H1 (cell line): ENCODE measurements around the gene ETV1. TPM values are rescaled to one million over a fixed set of nuclear protein-coding genes. Genes with fewer than 3 reads are reported as not detected.

Experiments
- BACH1 ChIP-seq: IDR thresholded peaks from 2 replicates; pipeline ENCODE4 v1.6.1; 2012; ENCODE audit warnings: low read length, improper control_type of control experiment
- CBX8 ChIP-seq: fragments of 300-800, 300-1000 bp; sonication (generic); IDR thresholded peaks from 2 replicates; pipeline ENCODE4 v1.7.1; 2016; ENCODE audit warnings: low read depth, low read length, borderline replicate concordance
- CREB1 ChIP-seq: IDR thresholded peaks from 2 replicates; pipeline ENCODE4 v1.6.1; 2012; ENCODE audit warnings: inconsistent platforms
- EZH2 ChIP-seq: fragments of 200-600 bp; sonication (generic); IDR thresholded peaks from 2 replicates; pipeline ENCODE4 v1.7.1; 2012; ENCODE audit warnings: low read depth, mild to moderate bottlenecking, moderate library complexity, low read length, inconsistent platforms; ENCODE audit not compliant: severe bottlenecking
- FOSL1 ChIP-seq: IDR thresholded peaks from 2 replicates; pipeline ENCODE4 v1.6.1; 2011; ENCODE audit warnings: mild to moderate bottlenecking, low read depth, low read length, moderate library complexity; ENCODE audit not compliant: insufficient read depth
- POLR2A ChIP-seq, 2 experiments: IDR thresholded peaks; 1 replicate in 1 of 2; 2 replicates in 1 of 2; pipeline ENCODE4 v1.6.1; 2011; ENCODE audit warnings: low read depth in 2 of 2, low read length in 2 of 2, mild to moderate bottlenecking in 2 of 2; ENCODE audit errors: control extremely low read depth in 1 of 2
- RBBP5 ChIP-seq: IDR thresholded peaks from 2 replicates; pipeline ENCODE4 v1.7.1; 2012; ENCODE audit warnings: low read depth, mild to moderate bottlenecking, inconsistent platforms, low read length, moderate library complexity, borderline replicate concordance
- RFX5 ChIP-seq: IDR thresholded peaks from 2 replicates; pipeline ENCODE4 v1.6.1; 2011; ENCODE audit warnings: low read depth, low read length, improper control_type of control experiment, borderline replicate concordance
- SIRT6 ChIP-seq: IDR thresholded peaks from one replicate; pipeline ENCODE4 v1.7.1; 2012; ENCODE audit warnings: low read length, inconsistent platforms
- SP2 ChIP-seq: IDR thresholded peaks from 2 replicates; pipeline ENCODE4 v1.6.1; 2012; ENCODE audit warnings: mild to moderate bottlenecking, low read length, inconsistent platforms
- polyA plus RNA-seq, 7 experiments: library from polyadenylated mRNA; depleted of rRNA in 3 of 7; stranded (reverse) in 5 of 7; unstranded in 2 of 7; fragments of >200 nt in 5 of 7; fragments of 200-250 nt in 2 of 7; gene quantifications; 1 replicate in 5 of 7; 2 replicates in 1 of 7; 4 replicates in 1 of 7; pipeline versions ENCODE4 v1.2.1 to v1.2.3, GENCODE V29; 2011 to 2013; ENCODE audit warnings: missing spikeins in 2 of 7, mixed read lengths in 2 of 7
- total RNA-seq: library from RNA; stranded (reverse); fragmentation: NEBNext Ultra II Directional; extraction: Animal tissue kit (Norgen Biotek cat#: 25700); gene quantifications from 2 replicates; pipeline ENCODE4 v1.2.1, GENCODE V29; 2021

Gene ETV1
- total and polyA plus RNA-seq, 2 of the 8 experiments (the other 6 are each of a cell fraction or from before 2014, with no cell fraction given): 58.3 to 91.2 TPM

- TF ChIP-seq FOSL1: no peak
- no peak for TF ChIP-seq SIRT6
- TF ChIP-seq EZH2: no peak
- TF ChIP-seq RFX5: no peak
- no peak for TF ChIP-seq SP2
- TF ChIP-seq CREB1: no peak
- no peak for TF ChIP-seq CBX8
- TF ChIP-seq POLR2A (IDR thresholded peaks at IDR 0.05; ENCODE audit: control extremely low read depth in 1 of 2, low read depth in 2 of 2, low read length in 2 of 2): peak in 1 of 2 experiments; percentile 39; a peak in 1 of 3 replicates
- no peak for TF ChIP-seq BACH1
- TF ChIP-seq RBBP5: 0 out of 2 replicates have a peak, but pooled peaks have one; percentile 5
Measured at GRCh38 chr7:13989949-13990305, 461 bp upstream of the ETV1 start (continued).
